Endothelial cell of umbilical vein (primary cell): ENCODE measurements around the gene STEAP1.

Source experiments
- EZH2 ChIP-seq: IDR thresholded peaks from 2 replicates; pipeline ENCODE4 v1.6.1; 2012; ENCODE audit warnings: borderline replicate concordance, low read depth, mild to moderate bottlenecking, moderate library complexity, low read length, inconsistent platforms; ENCODE audit not compliant: severe bottlenecking
- GATA2 ChIP-seq: IDR thresholded peaks from 2 replicates; pipeline ENCODE4 v1.7.0; 2011; ENCODE audit warnings: low read depth, mild to moderate bottlenecking, moderate library complexity, mixed read lengths, low read length; ENCODE audit not compliant: insufficient read length, insufficient read depth
- JUN ChIP-seq: IDR thresholded peaks from 2 replicates; pipeline ENCODE4 v1.6.1; 2011; ENCODE audit warnings: borderline replicate concordance, low read depth; ENCODE audit not compliant: insufficient read length, insufficient read depth
- MAX ChIP-seq: IDR thresholded peaks from 2 replicates; pipeline ENCODE4 v1.6.1; 2011; ENCODE audit not compliant: insufficient read depth, insufficient read length
- MYC ChIP-seq: IDR thresholded peaks from one replicate; pipeline ENCODE4 v1.6.1; 2011; ENCODE audit warnings: mild to moderate bottlenecking, low read depth, low read length
- POLR2A ChIP-seq: IDR thresholded peaks from 2 replicates; pipeline ENCODE4 v1.6.1; 2012; ENCODE audit warnings: low read depth, mild to moderate bottlenecking, control low read depth, low read length
- POLR2AphosphoS5 ChIP-seq: IDR thresholded peaks from 2 replicates; pipeline ENCODE4 v1.6.1; 2012; ENCODE audit warnings: low read depth, mild to moderate bottlenecking, control low read depth, low read length, moderate library complexity; ENCODE audit not compliant: insufficient read depth
- TF ChIP-seq, protein P1 (sequence below), 2 donors: IDR thresholded peaks; 1 replicate in 1 of 2; 2 replicates in 1 of 2; pipeline ENCODE4 v1.5.1; 2011; ENCODE audit warnings: low read length in 2 of 2, mild to moderate bottlenecking in 2 of 2, moderate library complexity in 2 of 2, control low read depth in 1 of 2, inconsistent platforms in 1 of 2, low read depth in 1 of 2; ENCODE audit not compliant: insufficient read depth in 1 of 2; ENCODE audit errors: extremely low read depth in 1 of 2

DNA sequence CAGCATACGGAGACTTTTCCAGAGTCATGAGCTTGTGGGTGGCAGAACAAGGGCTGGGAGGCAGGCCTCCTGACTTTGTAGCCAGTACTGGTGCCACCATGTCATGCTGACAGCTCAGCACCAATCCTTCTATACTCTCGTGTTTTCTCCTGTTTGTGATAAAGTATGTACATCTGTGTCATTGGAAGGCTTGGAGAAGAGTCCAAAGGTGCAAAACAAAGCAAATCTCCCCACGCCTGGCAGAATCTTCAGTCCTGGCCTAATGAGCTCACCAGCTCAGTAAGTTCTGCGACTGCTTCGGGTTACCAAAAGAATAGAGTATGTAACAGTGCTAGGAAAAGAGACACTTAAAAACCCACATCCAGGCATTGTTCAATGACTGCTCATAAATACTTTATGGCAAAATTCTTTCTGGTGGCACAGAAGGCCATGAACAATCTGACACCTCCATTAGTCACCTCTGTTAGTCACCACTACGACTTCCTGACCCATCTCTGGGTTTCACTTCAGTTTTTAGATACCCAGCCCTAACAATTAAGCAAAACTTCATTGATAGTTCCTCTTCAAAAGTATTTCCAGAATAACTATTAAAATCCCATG, 24.5 kb downstream of the STEAP1 start:
- TF ChIP-seq, protein P1, sequence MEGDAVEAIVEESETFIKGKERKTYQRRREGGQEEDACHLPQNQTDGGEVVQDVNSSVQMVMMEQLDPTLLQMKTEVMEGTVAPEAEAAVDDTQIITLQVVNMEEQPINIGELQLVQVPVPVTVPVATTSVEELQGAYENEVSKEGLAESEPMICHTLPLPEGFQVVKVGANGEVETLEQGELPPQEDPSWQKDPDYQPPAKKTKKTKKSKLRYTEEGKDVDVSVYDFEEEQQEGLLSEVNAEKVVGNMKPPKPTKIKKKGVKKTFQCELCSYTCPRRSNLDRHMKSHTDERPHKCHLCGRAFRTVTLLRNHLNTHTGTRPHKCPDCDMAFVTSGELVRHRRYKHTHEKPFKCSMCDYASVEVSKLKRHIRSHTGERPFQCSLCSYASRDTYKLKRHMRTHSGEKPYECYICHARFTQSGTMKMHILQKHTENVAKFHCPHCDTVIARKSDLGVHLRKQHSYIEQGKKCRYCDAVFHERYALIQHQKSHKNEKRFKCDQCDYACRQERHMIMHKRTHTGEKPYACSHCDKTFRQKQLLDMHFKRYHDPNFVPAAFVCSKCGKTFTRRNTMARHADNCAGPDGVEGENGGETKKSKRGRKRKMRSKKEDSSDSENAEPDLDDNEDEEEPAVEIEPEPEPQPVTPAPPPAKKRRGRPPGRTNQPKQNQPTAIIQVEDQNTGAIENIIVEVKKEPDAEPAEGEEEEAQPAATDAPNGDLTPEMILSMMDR (IDR thresholded peaks at IDR 0.05; ENCODE audit: extremely low read depth in 1 of 2, insufficient read depth in 1 of 2, low read depth in 1 of 2, low read length in 2 of 2) = no peak
- TF ChIP-seq POLR2A = no peak
- no peak for TF ChIP-seq EZH2
- peak; percentile 60 for TF ChIP-seq POLR2AphosphoS5
- no peak for TF ChIP-seq MYC
- TF ChIP-seq JUN = peak; percentile 94
- no peak for TF ChIP-seq MAX
- peak; percentile 68 for TF ChIP-seq GATA2
